NT2/D1 (cell line): Measurements from ENCODE around the gene DMBX1.

Experiments
- DNase-seq: peaks from one replicate; pipeline ENCODE4 v3.0.0-alpha.2; 2011; ENCODE audit warnings: low read depth, low spot score
- H3K27me3 ChIP-seq: 2 replicates; pipeline ENCODE4 v1.6.0; 2011; ENCODE audit warnings: mild to moderate bottlenecking; ENCODE audit not compliant: insufficient read length, insufficient read depth
- H3K36me3 ChIP-seq: 2 replicates; pipeline ENCODE4 v1.6.1; 2011; ENCODE audit warnings: mild to moderate bottlenecking, low read length, mixed read lengths; ENCODE audit not compliant: insufficient read depth, insufficient read length
- H3K4me1 ChIP-seq: 2 replicates; pipeline ENCODE4 v1.5.1; 2011; ENCODE audit not compliant: insufficient read depth, insufficient read length
- H3K4me3 ChIP-seq: 2 replicates; pipeline ENCODE4 v1.5.1; 2011; ENCODE audit warnings: low read depth; ENCODE audit not compliant: insufficient read length
- H3K9ac ChIP-seq: 2 replicates; pipeline ENCODE4 v1.6.0; 2011; ENCODE audit warnings: low read depth; ENCODE audit not compliant: insufficient read length
- H3K9me3 ChIP-seq: 2 replicates; pipeline ENCODE4 v1.5.1; 2011; ENCODE audit warnings: mild to moderate bottlenecking, low read length; ENCODE audit not compliant: insufficient read depth
- SUZ12 ChIP-seq: IDR thresholded peaks from 2 replicates; pipeline ENCODE4 v1.6.1; 2011; ENCODE audit not compliant: insufficient read length, insufficient read depth; ENCODE audit errors: extremely low read depth
- YY1 ChIP-seq: IDR thresholded peaks from 2 replicates; pipeline ENCODE4 v1.6.1; 2011; ENCODE audit not compliant: insufficient read length, insufficient read depth
- ZNF274 ChIP-seq: IDR thresholded peaks from 2 replicates; pipeline ENCODE4 v1.6.1; 2011; ENCODE audit warnings: mild to moderate bottlenecking, low read depth, low read length

DMBX1 gene

DNA sequence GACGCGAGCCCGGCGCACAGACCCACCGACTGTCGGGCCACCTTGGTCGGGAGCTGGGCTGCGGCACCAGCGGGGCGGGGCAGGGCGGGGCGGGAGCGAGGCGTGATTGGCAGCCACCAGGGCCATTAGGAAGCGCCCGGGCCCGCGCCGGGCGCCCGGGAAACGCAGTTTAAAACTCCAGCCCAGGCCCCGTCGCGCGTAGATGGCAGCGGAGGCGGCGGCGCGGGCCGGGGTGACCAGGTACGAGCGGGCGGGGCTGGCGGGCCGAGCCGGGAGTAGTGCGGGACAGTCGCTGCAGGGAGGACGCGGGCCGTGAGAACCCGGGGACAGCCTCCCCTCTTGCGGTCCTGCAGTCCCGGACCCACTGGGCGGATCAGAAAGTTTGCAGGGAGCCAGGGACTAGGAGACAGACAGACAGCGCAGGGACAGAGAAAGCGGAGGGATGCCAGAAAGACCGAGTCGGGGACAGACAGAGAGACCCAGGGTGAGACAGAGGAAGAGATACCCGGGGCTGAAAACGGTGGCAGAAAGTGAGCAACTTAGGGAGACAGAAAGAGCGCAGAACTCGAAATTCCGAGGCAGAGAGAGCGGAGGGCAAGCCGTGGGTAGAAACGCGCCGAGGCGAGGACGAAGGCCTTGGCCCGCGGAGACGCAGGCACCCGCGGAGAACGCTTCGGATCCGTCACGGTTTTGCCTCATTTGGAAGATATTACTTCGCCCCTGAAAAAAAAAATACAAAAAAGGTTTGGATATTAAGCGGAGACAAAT, at the start of gene DMBX1:
Gene DMBX1, plus strand, starts transcription at position 199 of the 768 bp plus-strand sequence. CDS start 17,175 bp downstream, outside the sequence.
- Histone ChIP-seq H3K4me1 (peaks cover 33% of the 10 kb centered on the region), H3K27me3 (peaks cover 99% of the 10 kb centered on the region), H3K4me3 (peak within 1 kb of the TSS; percentile 65), H3K9ac (peak within 1 kb of the TSS; percentile 79), H3K36me3 (no peaks in the 10 kb centered on the region), H3K9me3 (no peaks in the 10 kb centered on the region)
- peak; percentile 54 for DNase-seq
- TF ChIP-seq SUZ12 = no peak
- no peak for TF ChIP-seq ZNF274
- no peak for TF ChIP-seq YY1

DNA sequence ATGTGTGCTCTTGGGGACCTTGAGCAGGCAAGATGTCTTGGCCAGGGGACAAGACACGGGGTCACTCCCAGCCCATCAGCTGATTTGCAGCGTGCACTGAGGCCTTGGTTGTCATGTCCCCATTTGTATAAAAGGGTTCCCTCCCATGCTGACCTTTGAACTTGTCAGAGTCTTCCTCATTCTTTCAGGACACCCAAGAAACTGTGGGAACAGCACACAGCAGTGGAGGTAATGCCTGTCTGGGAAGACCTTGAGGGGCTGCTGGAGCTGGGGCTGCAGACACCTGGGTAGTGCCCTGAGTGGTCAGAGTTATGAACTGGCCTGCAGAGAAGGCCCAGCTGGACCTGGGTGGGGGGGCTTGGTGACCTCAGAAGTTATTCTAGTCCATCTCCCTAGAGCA, 49.2 kb upstream of the DMBX1 start:
- H3K9ac ChIP-seq = no peak overlapping the region
- no peak overlapping the region for H3K4me3 ChIP-seq
- H3K36me3 ChIP-seq = no peaks in the 10 kb centered on the region
- H3K27me3 ChIP-seq = peaks cover 52% of the 10 kb centered on the region
- DNase-seq = no peak
- no peaks in the 10 kb centered on the region for H3K4me1 ChIP-seq
- no peaks in the 10 kb centered on the region for H3K9me3 ChIP-seq
- TF ChIP-seq SUZ12 (no peak), YY1 (no peak), ZNF274 (no peak)

GRCh38 chr1:46442317-46443161, 47.1 kb upstream of the DMBX1 start:
- peak overlapping the region; percentile 54 for H3K4me3 ChIP-seq
- TF ChIP-seq ZNF274 (no peak), SUZ12 (peak; percentile 67)
- H3K9ac ChIP-seq = peak overlapping the region; percentile 72
- H3K9me3 ChIP-seq = no peaks in the 10 kb centered on the region
- peak; percentile 96 for DNase-seq
- H3K27me3 ChIP-seq = peaks cover 68% of the 10 kb centered on the region
- H3K4me1 ChIP-seq = peaks cover 4% of the 10 kb centered on the region
- H3K36me3 ChIP-seq = no peaks in the 10 kb centered on the region

- TF ChIP-seq SUZ12 = no peak
- no peak for TF ChIP-seq ZNF274
- no peaks in the 10 kb centered on the region for H3K36me3 ChIP-seq
- peaks cover 78% of the 10 kb centered on the region for H3K27me3 ChIP-seq
- peaks cover 16% of the 10 kb centered on the region for H3K4me1 ChIP-seq
- H3K4me3 ChIP-seq = no peak overlapping the region
- no peak for DNase-seq
- no peak overlapping the region for H3K9ac ChIP-seq
- no peaks in the 10 kb centered on the region for H3K9me3 ChIP-seq
Observed at GRCh38 chr1:46444466-46444865, 45.2 kb upstream of the DMBX1 start.

DNA sequence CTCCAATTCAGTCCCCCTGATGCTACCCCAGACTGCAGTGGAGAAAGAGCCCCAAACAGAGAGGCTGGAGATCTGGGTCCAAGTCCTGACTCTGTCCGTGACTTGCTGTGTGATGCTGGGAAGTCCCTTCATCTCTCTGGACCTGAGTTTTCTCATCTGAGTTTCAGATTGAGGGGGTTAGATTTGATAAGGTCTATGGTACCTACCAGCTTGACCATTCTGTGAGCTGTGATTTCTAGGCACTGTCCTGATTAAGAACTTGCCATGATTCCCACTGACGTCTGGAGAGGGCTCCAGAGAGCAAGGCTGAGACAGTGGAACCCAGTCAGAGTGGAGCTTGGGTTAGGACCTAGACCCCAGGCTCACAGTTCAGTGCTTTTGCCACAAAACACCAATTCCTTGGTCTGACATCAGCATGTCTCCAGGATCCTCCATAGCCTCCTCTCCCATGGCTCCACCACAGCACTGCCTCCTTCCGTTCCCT, 43.8 kb upstream of the DMBX1 start:
- no peaks in the 10 kb centered on the region for H3K36me3 ChIP-seq
- peaks cover 84% of the 10 kb centered on the region for H3K27me3 ChIP-seq
- no peaks in the 10 kb centered on the region for H3K9me3 ChIP-seq
- TF ChIP-seq SUZ12 = no peak
- TF ChIP-seq ZNF274 = no peak
- no peak for TF ChIP-seq YY1
- DNase-seq = no peak
- no peak overlapping the region for H3K4me3 ChIP-seq
- H3K4me1 ChIP-seq = peaks cover 20% of the 10 kb centered on the region
- H3K9ac ChIP-seq = no peak overlapping the region

DNA sequence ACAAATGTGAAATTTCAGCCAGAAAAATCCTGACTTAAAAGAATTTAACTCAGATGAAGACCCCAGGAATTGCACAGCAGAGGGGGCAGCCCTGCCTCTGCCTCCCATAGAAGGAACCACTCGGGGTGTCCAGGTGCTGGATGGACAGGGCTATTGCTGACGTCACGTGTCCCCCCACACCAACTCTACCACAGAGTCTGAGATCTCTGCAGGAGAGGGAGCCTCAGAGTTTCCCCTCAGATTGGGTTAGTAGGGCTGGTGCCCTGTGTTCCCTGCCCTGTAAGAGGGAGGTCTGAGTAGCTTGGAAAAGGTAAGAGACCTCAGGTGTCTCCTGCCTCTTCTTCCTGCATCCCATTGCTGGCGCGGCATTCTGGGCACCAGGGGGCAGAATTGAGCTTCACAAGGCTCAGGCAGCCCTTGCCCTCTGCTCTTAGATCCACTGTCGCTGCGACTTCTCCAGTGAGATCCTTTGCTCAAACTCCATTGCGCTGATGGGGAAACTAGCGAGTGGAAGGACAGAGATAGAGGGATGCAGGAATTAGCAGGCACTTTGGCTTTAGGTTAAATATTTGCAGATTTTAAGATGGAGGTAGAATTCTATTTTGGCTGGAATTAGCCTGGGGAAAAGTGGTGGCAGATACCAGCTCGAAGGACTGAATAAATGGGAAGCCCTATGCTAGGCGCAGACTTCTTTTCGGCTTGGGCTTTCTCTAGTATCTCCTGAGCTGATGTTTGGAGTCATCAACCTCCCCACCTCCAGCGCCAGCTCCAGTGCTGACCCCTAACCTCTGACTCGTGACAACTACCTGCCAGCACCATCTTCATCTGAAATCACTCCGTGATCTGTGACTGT, 42.8 kb upstream of the DMBX1 start:
- Histone ChIP-seq H3K4me1 (peaks cover 25% of the 10 kb centered on the region), H3K4me3 (no peak overlapping the region), H3K36me3 (no peaks in the 10 kb centered on the region), H3K9ac (no peak overlapping the region), H3K27me3 (peaks cover 92% of the 10 kb centered on the region), H3K9me3 (no peaks in the 10 kb centered on the region)
- no peak for TF ChIP-seq YY1
- TF ChIP-seq ZNF274 = no peak
- no peak for TF ChIP-seq SUZ12
- DNase-seq = peak; percentile 89
